IgD-negative memory B cell (primary cell): ENCODE measurements around the gene DEFB108B. TPM values are rescaled to one million over a fixed set of nuclear protein-coding genes. Genes with fewer than 3 reads are reported as not detected.
A peak's percentile ranks its signal among the peaks of the same experiment; 100 is the strongest.
"Not testable (repeated sequence)": the region's sequence is repeated elsewhere in the genome, so short reads cannot be mapped to it uniquely, and the experiment has no call there.

Experiments used
- H3K27ac Mint-ChIP-seq, 3 donors: one replicate each; pipeline ENCODE4 v1.8.0; 2020 to 2022; ENCODE audit warnings: mild to moderate bottlenecking in 3 of 3, mixed read lengths in 3 of 3, moderate library complexity in 1 of 3
- H3K27me3 Mint-ChIP-seq: one replicate; pipeline ENCODE4 v1.8.0; 2021; ENCODE audit warnings: mixed read lengths
- H3K36me3 Mint-ChIP-seq: one replicate; pipeline ENCODE4 v1.8.0; 2020; ENCODE audit warnings: mild to moderate bottlenecking, mixed read lengths
- H3K4me1 Mint-ChIP-seq, 3 donors: one replicate each; pipeline ENCODE4 v1.8.0; 2020 to 2022; ENCODE audit warnings: mixed read lengths in 3 of 3, mild to moderate bottlenecking in 1 of 3
- H3K4me3 Mint-ChIP-seq, 4 donors: one replicate each; pipeline ENCODE4 v1.8.0; 2020 to 2022; ENCODE audit warnings: mild to moderate bottlenecking in 4 of 4, mixed read lengths in 4 of 4, moderate library complexity in 3 of 4
- H3K9me3 Mint-ChIP-seq, 3 donors: one replicate each; pipeline ENCODE4 v1.8.0; 2020 to 2021; ENCODE audit warnings: mixed read lengths in 3 of 3, mild to moderate bottlenecking in 1 of 3
- polyA plus RNA-seq: library from polyadenylated mRNA; unstranded; fragments of 300-500 nt; fragmentation: Illumina TruSeq; gene quantifications from one replicate; pipeline ENCODE4 v1.2.3, GENCODE V29; 2021

DEFB108B gene
- polyA plus RNA-seq, 1 donor from 2014 or later = not detected

GRCh38 chr11:71867209-71867608 lies 34.2 kb downstream of the DEFB108B start:
- H3K27me3 Mint-ChIP-seq = not testable (repeated sequence)

GRCh38 chr11:71869931-71870330 lies 36.9 kb downstream of the DEFB108B start:
- H3K27ac Mint-ChIP-seq = peak overlapping the region in 2 of 3 donors; percentile 19 to 78
- peak overlapping the region in 2 of 4 donors; percentile 67 to 87 for H3K4me3 Mint-ChIP-seq
- peaks cover 14 to 18% (median 17%) of the 10 kb centered on the region in 3 donors for H3K4me1 Mint-ChIP-seq
- not testable (repeated sequence) for H3K36me3 Mint-ChIP-seq, H3K27me3 Mint-ChIP-seq, H3K9me3 Mint-ChIP-seq

More at GRCh38 chr11:71867209-71867608, 34.2 kb downstream of the DEFB108B start:
- not testable (repeated sequence) for H3K9me3 Mint-ChIP-seq, H3K4me3 Mint-ChIP-seq, H3K36me3 Mint-ChIP-seq, H3K27ac Mint-ChIP-seq
- peaks cover 14 to 21% (median 21%) of the 10 kb centered on the region in 3 donors for H3K4me1 Mint-ChIP-seq

GRCh38 chr11:71870661-71871060 lies 37.7 kb downstream of the DEFB108B start:
- H3K9me3 Mint-ChIP-seq, H3K36me3 Mint-ChIP-seq, H3K27me3 Mint-ChIP-seq: not testable (repeated sequence)
- peaks cover 14 to 18% (median 17%) of the 10 kb centered on the region in 3 donors for H3K4me1 Mint-ChIP-seq
- peak overlapping the region in 3 of 4 donors; percentile 30 to 87 (median 79) for H3K4me3 Mint-ChIP-seq
- peak overlapping the region in 2 of 3 donors; percentile 19 to 78 for H3K27ac Mint-ChIP-seq

- H3K27ac Mint-ChIP-seq, H3K9me3 Mint-ChIP-seq, H3K27me3 Mint-ChIP-seq, H3K4me1 Mint-ChIP-seq, H3K4me3 Mint-ChIP-seq: not testable (repeated sequence)
- peaks cover 12% of the 10 kb centered on the region for H3K36me3 Mint-ChIP-seq
Measured at GRCh38 chr11:71876262-71876661, 43.3 kb downstream of the DEFB108B start.

GRCh38 chr11:71878059-71878458 lies 45.1 kb downstream of the DEFB108B start, which contains the start of gene DEFB131B:
DEFB131B (plus strand) TSS chr11:71878453; CDS start chr11:71878453, 0 bp downstream.
- H3K4me3 Mint-ChIP-seq, H3K4me1 Mint-ChIP-seq, H3K9me3 Mint-ChIP-seq, H3K27ac Mint-ChIP-seq, H3K27me3 Mint-ChIP-seq: not testable (repeated sequence)
- H3K36me3 Mint-ChIP-seq = peaks cover 12% of the 10 kb centered on the region

GRCh38 chr11:71885806-71886205 lies 52.8 kb downstream of the DEFB108B start:
- not testable (repeated sequence) for H3K4me1 Mint-ChIP-seq, H3K9me3 Mint-ChIP-seq, H3K27me3 Mint-ChIP-seq, H3K4me3 Mint-ChIP-seq, H3K27ac Mint-ChIP-seq, H3K36me3 Mint-ChIP-seq

Other genes with a start within 250 kb of the DEFB108B start
- gene DEFB131B, start 45.3 kb downstream of the DEFB108B start, polyA plus RNA-seq = not detected
- gene XNDC1N, start 95.4 kb downstream of the DEFB108B start, polyA plus RNA-seq = 3.3 TPM
- 13.6 TPM for gene RNF121, start 95.8 kb downstream of the DEFB108B start, polyA plus RNA-seq
- gene IL18BP, start 165.7 kb downstream of the DEFB108B start, polyA plus RNA-seq = 41.5 TPM
- 66.6 TPM for gene NUMA1, start 247.3 kb downstream of the DEFB108B start, polyA plus RNA-seq
- gene LRRC51, start 247.7 kb downstream of the DEFB108B start, polyA plus RNA-seq = 4.1 TPM